CD4-positive, alpha-beta T cell treated with Interleukin-10 for 1 hour (primary cell): ENCODE results near the gene GET4.
"Not testable (repeated sequence)": the region's sequence is repeated elsewhere in the genome, so short reads cannot be mapped to it uniquely, and the experiment has no call there.

Experiments
- DNase-seq: peaks from one replicate; pipeline ENCODE4 v3.0.0-alpha.2; 2020

Gene GET4

GRCh38 chr7:872685-873084, 3.7 kb upstream of the GET4 start:
- DNase-seq, result not testable (repeated sequence)

- DNase-seq, result peak; percentile 79
Measured at GRCh38 chr7:873367-874002, 2.9 kb upstream of the GET4 start.

GRCh38 chr7:874031-874749, 2.2 kb upstream of the GET4 start:
- DNase-seq, result no peak

GRCh38 chr7:875051-875450, 1.3 kb upstream of the GET4 start:
- DNase-seq, result no peak

GRCh38 chr7:875476-876076, 778 bp upstream of the GET4 start:
- peak; percentile 7 for DNase-seq

GRCh38 chr7:876972-877311, 588 bp downstream of the GET4 start:
- DNase-seq, result peak; percentile 13

- DNase-seq, result peak; percentile 7
Measured at GRCh38 chr7:877312-878232, 1.2 kb downstream of the GET4 start.

GRCh38 chr7:879093-879492, 2.7 kb downstream of the GET4 start:
- no peak for DNase-seq

GRCh38 chr7:879706-880105, 3.4 kb downstream of the GET4 start:
- DNase-seq, result no peak

- no peak for DNase-seq
Measured at GRCh38 chr7:880450-880849, 4.1 kb downstream of the GET4 start.

- no peak for DNase-seq
Measured at GRCh38 chr7:881441-882234, 5.3 kb downstream of the GET4 start.

- no peak for DNase-seq
Measured at GRCh38 chr7:882336-883035, 6.1 kb downstream of the GET4 start.

GRCh38 chr7:883055-884021, 7.0 kb downstream of the GET4 start:
- DNase-seq, result no peak

- no peak for DNase-seq
Measured at GRCh38 chr7:884191-885003, 8.0 kb downstream of the GET4 start.

GRCh38 chr7:885261-885892, 9.0 kb downstream of the GET4 start:
- no peak for DNase-seq

GRCh38 chr7:885893-886625, 9.7 kb downstream of the GET4 start:
- DNase-seq, result no peak

GRCh38 chr7:886626-887487, 10.5 kb downstream of the GET4 start:
- no peak for DNase-seq

GRCh38 chr7:887488-887820, 11.1 kb downstream of the GET4 start:
- DNase-seq, result no peak
